ENCODE measurements around the gene NEUROD4.

Gene NEUROD4

DNA sequence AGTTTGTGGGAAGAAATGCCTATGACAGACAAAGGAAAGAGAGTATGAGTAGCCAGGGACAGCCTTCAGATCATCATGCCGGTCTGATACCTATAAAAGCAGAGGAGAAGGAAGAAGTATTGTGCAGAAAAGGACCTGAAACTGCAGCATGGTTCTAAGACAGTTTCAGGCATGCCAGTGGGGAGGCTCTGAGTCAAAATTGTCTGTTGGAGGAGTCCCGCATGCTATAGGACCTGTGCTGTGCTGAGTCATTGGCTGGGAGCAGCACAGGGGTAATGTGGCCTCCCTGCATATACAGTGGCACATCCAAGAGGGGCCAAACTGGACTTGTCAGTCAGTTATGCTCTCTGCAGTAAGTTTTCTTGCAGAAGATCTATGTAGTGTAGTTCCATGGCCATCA is 40.7 kb downstream of the NEUROD4 start:
- no peak overlapping the region for H3K4me3 Mint-ChIP-seq
- H3K36me3 Mint-ChIP-seq = no peaks in the 10 kb centered on the region
- no peak overlapping the region for H3K27ac Mint-ChIP-seq
- H3K9me3 Mint-ChIP-seq = no peaks in the 10 kb centered on the region
- peak; percentile 47 for ATAC-seq (ENCODE audit: low read depth)
- DNase-seq (ENCODE audit: low spot score in 2 of 2) = no peak
- peaks cover 6% of the 10 kb centered on the region for H3K4me1 Mint-ChIP-seq
- peaks cover 15% of the 10 kb centered on the region for H3K27me3 Mint-ChIP-seq

GRCh38 chr12:55061024-55061423 is 41.2 kb downstream of the NEUROD4 start:
- Mint-ChIP-seq H3K9me3 (no peaks in the 10 kb centered on the region), H3K4me1 (peaks cover 6% of the 10 kb centered on the region), H3K27ac (no peak overlapping the region), H3K4me3 (no peak overlapping the region), H3K27me3 (peaks cover 14% of the 10 kb centered on the region), H3K36me3 (no peaks in the 10 kb centered on the region)
- ATAC-seq (ENCODE audit: low read depth) (no peak), DNase-seq (ENCODE audit: low spot score in 2 of 2) (no peak)

GRCh38 chr12:55063291-55063690 is 43.5 kb downstream of the NEUROD4 start:
- Mint-ChIP-seq H3K36me3 (no peaks in the 10 kb centered on the region), H3K4me1 (peaks cover 6% of the 10 kb centered on the region), H3K27me3 (peaks cover 5% of the 10 kb centered on the region), H3K9me3 (no peaks in the 10 kb centered on the region), H3K27ac (no peak overlapping the region), H3K4me3 (no peak overlapping the region)
- ATAC-seq (ENCODE audit: low read depth) (no peak), DNase-seq (ENCODE audit: low spot score in 2 of 2) (no peak)

DNA sequence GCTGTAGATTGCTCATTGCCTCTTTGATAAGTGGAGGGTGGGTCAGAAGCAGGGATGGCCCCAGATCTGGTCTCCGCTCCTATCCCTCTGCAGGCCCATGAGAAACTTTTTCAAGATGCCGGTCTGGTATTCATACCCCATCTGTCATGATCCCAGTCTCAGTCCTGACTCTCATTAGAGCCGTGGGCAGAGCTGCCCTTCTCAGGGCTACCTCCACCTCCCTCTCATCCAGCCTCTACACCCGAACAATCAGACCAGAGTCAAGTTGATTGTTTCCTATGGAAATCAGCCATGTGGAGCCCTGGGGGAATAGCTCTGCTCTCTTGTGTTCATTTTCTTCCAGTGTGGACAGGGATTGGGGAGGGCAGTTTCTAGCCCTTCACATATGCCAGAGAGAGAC is 45.8 kb downstream of the NEUROD4 start:
- H3K27ac Mint-ChIP-seq = no peak overlapping the region
- no peak for DNase-seq (ENCODE audit: low spot score in 2 of 2)

DNA sequence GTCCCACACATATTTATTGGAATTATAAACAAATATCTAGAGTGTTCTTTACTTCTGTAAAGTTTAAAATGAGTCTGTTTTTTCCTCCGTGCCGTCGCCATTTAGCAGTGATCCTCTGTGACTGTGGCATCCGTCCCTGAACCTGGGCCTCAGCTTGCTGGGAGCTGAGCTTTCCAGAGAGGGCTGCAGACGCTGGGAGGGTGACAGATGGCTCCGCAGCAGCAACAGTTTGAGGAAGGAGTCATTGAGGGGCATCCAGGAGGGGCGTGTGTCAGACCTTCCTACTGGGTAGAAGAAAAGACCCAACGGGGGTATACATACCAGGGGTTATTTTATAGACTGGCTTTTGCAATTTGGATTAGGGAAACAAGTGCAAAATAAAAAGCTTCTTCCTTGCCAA is 47.9 kb downstream of the NEUROD4 start:
- ATAC-seq (ENCODE audit: low read depth) (no peak), DNase-seq (ENCODE audit: low spot score in 2 of 2) (no peak)
- H3K4me1 Mint-ChIP-seq = no peaks in the 10 kb centered on the region
- H3K27me3 Mint-ChIP-seq = peaks cover 3% of the 10 kb centered on the region
- H3K27ac Mint-ChIP-seq = no peak overlapping the region
- no peaks in the 10 kb centered on the region for H3K36me3 Mint-ChIP-seq
- H3K9me3 Mint-ChIP-seq = no peaks in the 10 kb centered on the region
- no peak overlapping the region for H3K4me3 Mint-ChIP-seq

More for the DNA sequence above, 45.8 kb downstream of the NEUROD4 start:
- Mint-ChIP-seq H3K4me3 (no peak overlapping the region), H3K9me3 (no peaks in the 10 kb centered on the region), H3K4me1 (peaks cover 2% of the 10 kb centered on the region), H3K36me3 (no peaks in the 10 kb centered on the region), H3K27me3 (peaks cover 3% of the 10 kb centered on the region)
- ATAC-seq (ENCODE audit: low read depth) = no peak

DNA sequence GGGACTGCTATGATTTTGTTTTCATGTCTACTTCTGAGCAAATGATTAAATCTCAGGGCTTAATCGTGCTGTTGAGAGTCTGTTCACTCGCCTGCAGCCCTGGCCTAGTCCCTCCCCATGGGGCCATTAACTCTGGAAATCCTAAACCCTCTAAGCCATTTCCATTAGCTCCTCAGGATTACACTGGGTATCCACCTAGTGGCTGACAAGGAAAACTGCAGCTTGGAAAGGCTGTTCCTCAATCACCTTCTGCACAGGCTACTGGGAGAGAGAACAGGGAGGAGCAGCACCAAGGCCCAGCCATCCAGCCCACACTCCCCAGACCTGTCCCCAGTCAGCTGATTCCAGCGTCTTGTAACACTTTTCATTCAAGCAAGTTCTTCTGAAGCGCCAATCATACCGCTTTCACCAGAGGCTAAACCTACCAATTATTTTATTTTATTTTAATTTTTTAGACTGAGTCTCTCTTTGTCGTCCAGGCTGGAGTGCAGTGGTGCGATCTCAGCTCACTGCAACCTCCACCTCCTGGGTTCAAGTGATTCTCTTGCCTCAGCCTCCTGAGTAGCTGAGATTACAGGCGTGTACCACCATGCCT is 48.7 kb downstream of the NEUROD4 start:
- Mint-ChIP-seq H3K4me3 (no peak overlapping the region), H3K27ac (no peak overlapping the region), H3K4me1 (no peaks in the 10 kb centered on the region), H3K9me3 (no peaks in the 10 kb centered on the region), H3K36me3 (no peaks in the 10 kb centered on the region), H3K27me3 (peaks cover 3% of the 10 kb centered on the region)
- DNase-seq (ENCODE audit: low spot score in 2 of 2) (peak in 1 of 2 donors; percentile 31), ATAC-seq (ENCODE audit: low read depth) (peak; percentile 47)

- Mint-ChIP-seq H3K4me1 (peaks cover 2% of the 10 kb centered on the region), H3K4me3 (no peak overlapping the region), H3K27me3 (peaks cover 10% of the 10 kb centered on the region), H3K36me3 (peaks cover 2% of the 10 kb centered on the region), H3K9me3 (no peaks in the 10 kb centered on the region), H3K27ac (no peak overlapping the region)
- DNase-seq (ENCODE audit: low spot score in 2 of 2) = peak; percentile 55 to 57
- ATAC-seq (ENCODE audit: low read depth) = peak; percentile 70
Measured at GRCh38 chr12:55072083-55072482, 52.3 kb downstream of the NEUROD4 start.

- DNase-seq (ENCODE audit: low spot score in 2 of 2) (peak; percentile 70 to 71), ATAC-seq (ENCODE audit: low read depth) (peak; percentile 61)
- H3K4me3 Mint-ChIP-seq = no peak overlapping the region
- no peak overlapping the region for H3K27ac Mint-ChIP-seq
- H3K36me3 Mint-ChIP-seq = peaks cover 2% of the 10 kb centered on the region
- H3K4me1 Mint-ChIP-seq = peaks cover 2% of the 10 kb centered on the region
- H3K9me3 Mint-ChIP-seq = no peaks in the 10 kb centered on the region
- H3K27me3 Mint-ChIP-seq = peaks cover 14% of the 10 kb centered on the region
Measured at GRCh38 chr12:55073043-55074022, 53.6 kb downstream of the NEUROD4 start.

GRCh38 chr12:55074806-55075205 is 55.0 kb downstream of the NEUROD4 start:
- Mint-ChIP-seq H3K27ac (peak overlapping the region; percentile 65), H3K9me3 (no peaks in the 10 kb centered on the region), H3K4me1 (peaks cover 2% of the 10 kb centered on the region), H3K4me3 (no peak overlapping the region), H3K36me3 (peaks cover 2% of the 10 kb centered on the region), H3K27me3 (peaks cover 21% of the 10 kb centered on the region)
- peak; percentile 76 for ATAC-seq (ENCODE audit: low read depth)
- peak in 1 of 2 donors; percentile 27 for DNase-seq (ENCODE audit: low spot score in 2 of 2)
